GM12872 (cell line): Measurements from ENCODE around the gene ALG12.

Source experiments
- CTCF ChIP-seq: IDR thresholded peaks from 3 replicates; pipeline ENCODE4 v1.5.1; 2011; ENCODE audit warnings: low read depth, mild to moderate bottlenecking, low read length, moderate library complexity; ENCODE audit not compliant: insufficient read depth

Gene ALG12

DNA sequence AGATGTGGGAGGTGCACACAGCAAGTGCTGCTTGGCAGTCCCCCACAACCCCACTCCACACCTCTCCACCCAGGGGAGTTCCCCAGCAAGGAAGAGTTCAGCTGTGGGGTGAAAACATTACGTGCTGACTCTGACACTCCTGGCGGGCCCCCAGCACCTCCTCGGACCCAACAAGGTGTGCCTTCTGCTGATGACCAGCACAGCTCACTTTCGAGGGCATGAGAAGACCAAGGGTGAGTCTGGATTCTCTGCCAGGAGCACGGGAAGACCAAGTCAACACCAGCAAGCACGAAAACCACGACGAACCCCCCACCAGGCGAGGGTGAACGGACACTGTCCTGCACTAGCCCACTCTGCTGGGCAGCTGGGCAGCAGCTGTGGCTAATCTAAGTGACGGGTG is 1.4 kb downstream of the ALG12 start:
- TF ChIP-seq CTCF = no peak

- TF ChIP-seq CTCF = no peak
Measured at GRCh38 chr22:49915610-49916009, 2.6 kb downstream of the ALG12 start.

DNA sequence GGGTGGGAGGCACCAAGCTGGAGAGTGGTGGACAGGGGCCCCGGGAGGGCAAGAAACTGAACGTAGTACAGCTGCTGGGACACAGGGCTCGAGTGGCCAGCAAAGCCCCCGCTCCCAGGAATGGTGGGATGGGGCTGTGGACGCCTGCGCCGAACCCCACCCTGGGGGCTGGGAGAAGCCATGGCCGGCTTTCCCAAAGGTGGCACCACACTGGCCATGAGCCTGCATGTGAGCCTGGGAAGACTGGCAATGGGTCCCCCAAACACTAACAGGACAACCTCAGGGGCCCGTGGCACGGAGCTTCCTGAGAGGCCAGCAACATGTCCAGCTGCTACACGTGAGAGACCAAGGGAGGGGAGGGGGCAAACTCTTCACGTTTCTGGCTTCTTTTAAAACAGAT is 4.0 kb downstream of the ALG12 start:
- no peak for TF ChIP-seq CTCF

- no peak for TF ChIP-seq CTCF
Measured at GRCh38 chr22:49913446-49913845, 4.8 kb downstream of the ALG12 start.

- TF ChIP-seq CTCF = no peak
Measured at GRCh38 chr22:49913026-49913425, 5.2 kb downstream of the ALG12 start.

DNA sequence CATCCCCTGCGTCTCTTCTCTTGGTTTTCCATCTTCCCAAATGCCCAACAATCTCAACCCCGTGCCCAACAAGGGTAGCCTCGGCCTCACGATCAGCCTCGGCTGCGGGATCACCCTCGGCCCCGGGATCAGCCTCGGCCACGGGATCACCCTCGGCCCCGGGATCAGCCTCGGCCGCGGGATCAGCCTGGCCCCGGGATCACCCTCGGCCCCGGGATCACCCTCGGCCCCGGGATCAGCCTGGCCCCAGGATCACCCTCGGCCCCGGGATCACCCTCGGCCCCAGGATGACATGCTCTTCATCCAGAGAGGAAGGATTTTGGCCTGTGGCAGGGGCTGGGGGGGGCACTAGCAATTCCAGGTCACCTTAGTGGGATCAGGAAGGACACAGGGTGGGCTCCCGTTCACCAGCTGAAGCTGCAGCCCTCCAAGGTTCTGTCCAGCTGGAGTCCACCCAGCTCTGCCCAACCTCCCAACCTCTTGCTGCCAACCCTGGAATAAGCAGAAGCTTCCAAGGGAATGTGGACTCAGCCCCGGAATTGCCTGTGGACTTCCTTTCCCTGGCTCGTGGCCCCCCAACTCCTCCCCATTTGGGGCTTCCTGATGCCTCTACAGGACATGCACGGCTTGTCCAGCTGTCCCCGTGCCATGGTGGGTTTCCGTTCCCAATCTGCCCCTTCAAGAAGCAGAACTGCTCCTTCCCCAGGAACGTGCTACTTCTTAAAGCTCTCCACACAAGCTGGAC is 6.2 kb downstream of the ALG12 start:
- no peak for TF ChIP-seq CTCF

DNA sequence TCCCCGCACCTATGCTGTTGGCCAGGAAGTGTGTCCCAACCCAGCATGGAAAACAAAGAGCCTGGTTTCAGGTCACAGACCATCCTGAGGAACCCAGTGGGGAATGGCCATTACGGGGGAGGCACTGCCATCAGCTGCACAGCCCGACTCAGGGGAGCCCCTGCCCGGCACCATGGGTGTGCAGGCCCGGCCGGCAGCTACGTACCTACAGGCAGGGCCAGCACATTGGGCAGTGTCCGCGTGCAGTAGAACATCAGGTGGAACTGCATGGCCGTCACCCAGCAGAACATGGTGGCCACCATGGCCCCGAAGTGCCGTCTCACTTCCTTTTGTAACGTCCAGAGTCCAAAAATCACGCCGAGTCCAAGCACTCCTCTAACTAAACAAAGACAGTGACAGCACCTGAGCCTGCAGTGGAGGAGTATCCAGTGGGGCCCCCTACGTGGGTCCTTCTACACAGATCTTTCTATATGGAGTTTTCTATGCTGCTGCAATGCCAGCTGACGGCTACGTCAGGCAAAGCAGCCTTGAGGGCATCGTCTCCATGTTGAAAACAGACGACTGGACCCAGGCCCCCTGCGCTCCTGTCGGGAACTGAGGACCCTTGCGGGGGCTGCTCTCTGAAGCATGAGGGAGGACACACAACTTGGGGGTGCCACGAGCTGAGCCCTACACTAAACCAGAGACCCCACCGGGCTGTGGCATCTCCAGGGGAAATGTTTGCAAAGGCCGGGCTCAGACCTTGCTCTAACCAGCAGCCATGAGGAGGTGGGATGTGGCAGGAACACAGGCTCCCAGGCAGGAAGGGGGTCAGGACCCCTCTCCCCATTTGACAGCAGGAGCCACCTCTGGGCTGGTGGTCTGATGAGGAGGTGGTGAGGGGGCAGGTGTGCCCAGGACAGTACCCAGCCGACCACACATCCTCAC is 7.7 kb downstream of the ALG12 start:
- no peak for TF ChIP-seq CTCF
